Parathyroid adenoma (tissue), 2 donors: ENCODE measurements around the gene RMND5A.

Experiments
- H2AFZ ChIP-seq: fragments of 300-600 bp; sonication (generic); one replicate; pipeline ENCODE4 v1.7.0; 2017; ENCODE audit warnings: antibody characterized with exemption, mild to moderate bottlenecking
- H3K27ac ChIP-seq: fragments of 300-600 bp; sonication (generic); one replicate; pipeline ENCODE4 v1.7.0; 2017
- H3K27me3 ChIP-seq: fragments of 300-600 bp; sonication (generic); one replicate; pipeline ENCODE4 v1.7.0; 2017; ENCODE audit warnings: low read length; ENCODE audit not compliant: control insufficient read depth, insufficient read depth
- H3K36me3 ChIP-seq: fragments of 300-600 bp; sonication (generic); one replicate; pipeline ENCODE4 v1.7.0; 2017; ENCODE audit warnings: low read length; ENCODE audit not compliant: control insufficient read depth, insufficient read depth
- H3K4me1 ChIP-seq: fragments of 300-600 bp; sonication (generic); one replicate; pipeline ENCODE4 v1.7.0; 2017; ENCODE audit warnings: control low read depth
- H3K4me2 ChIP-seq: fragments of 300-600 bp; sonication (generic); one replicate; pipeline ENCODE4 v1.7.0; 2017; ENCODE audit warnings: low read length
- H3K4me3 ChIP-seq: fragments of 300-600 bp; sonication (generic); one replicate; pipeline ENCODE4 v1.7.0; 2017; ENCODE audit warnings: low read depth, low read length
- H3K79me2 ChIP-seq: fragments of 300-600 bp; sonication (generic); one replicate; pipeline ENCODE4 v1.7.0; 2017; ENCODE audit warnings: control low read depth
- H3K9ac ChIP-seq: fragments of 300-600 bp; sonication (generic); one replicate; pipeline ENCODE4 v1.7.0; 2017; ENCODE audit warnings: mild to moderate bottlenecking
- H3K9me3 ChIP-seq: fragments of 300-600 bp; sonication (generic); one replicate; pipeline ENCODE4 v1.7.0; 2017; ENCODE audit warnings: low read length; ENCODE audit not compliant: control insufficient read depth
- TF ChIP-seq, protein P1 (sequence below): fragments of 300-600 bp; sonication (generic); IDR thresholded peaks from one replicate; pipeline ENCODE4 v1.7.0; 2017; ENCODE audit warnings: antibody characterized with exemption, mild to moderate bottlenecking
- donor health status: primary hyperparathyroidism.

RMND5A gene

DNA sequence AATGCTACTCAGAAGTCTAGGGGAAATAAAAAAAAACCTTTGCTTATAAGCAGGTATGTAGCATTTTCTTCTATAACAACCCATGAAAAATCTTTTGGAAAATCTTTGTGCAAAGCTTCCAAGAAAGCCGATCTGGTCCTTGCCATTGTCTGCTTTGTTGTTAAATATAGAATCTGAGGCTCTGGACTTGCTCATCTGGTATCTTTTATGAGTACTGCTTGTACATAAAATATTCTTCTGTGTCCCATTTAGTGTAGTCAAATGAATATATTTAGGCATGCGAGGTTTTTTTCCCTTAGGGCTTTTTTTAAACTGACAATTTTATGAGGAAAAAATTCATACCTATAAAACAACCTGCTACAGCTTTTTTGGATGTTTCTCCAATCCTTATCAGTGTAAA lies 45.0 kb upstream of the RMND5A start:
- H3K9me3 ChIP-seq, result no peaks in the 10 kb centered on the region
- H3K4me3 ChIP-seq, result no peak overlapping the region
- TF ChIP-seq, protein P1, sequence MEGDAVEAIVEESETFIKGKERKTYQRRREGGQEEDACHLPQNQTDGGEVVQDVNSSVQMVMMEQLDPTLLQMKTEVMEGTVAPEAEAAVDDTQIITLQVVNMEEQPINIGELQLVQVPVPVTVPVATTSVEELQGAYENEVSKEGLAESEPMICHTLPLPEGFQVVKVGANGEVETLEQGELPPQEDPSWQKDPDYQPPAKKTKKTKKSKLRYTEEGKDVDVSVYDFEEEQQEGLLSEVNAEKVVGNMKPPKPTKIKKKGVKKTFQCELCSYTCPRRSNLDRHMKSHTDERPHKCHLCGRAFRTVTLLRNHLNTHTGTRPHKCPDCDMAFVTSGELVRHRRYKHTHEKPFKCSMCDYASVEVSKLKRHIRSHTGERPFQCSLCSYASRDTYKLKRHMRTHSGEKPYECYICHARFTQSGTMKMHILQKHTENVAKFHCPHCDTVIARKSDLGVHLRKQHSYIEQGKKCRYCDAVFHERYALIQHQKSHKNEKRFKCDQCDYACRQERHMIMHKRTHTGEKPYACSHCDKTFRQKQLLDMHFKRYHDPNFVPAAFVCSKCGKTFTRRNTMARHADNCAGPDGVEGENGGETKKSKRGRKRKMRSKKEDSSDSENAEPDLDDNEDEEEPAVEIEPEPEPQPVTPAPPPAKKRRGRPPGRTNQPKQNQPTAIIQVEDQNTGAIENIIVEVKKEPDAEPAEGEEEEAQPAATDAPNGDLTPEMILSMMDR, result no peak
- no peak overlapping the region for H3K9ac ChIP-seq
- no peak overlapping the region for H2AFZ ChIP-seq
- H3K4me1 ChIP-seq, result peaks cover 14% of the 10 kb centered on the region
- H3K36me3 ChIP-seq, result no peaks in the 10 kb centered on the region
- no peak overlapping the region for H3K27ac ChIP-seq
- H3K4me2 ChIP-seq, result no peak overlapping the region
- H3K27me3 ChIP-seq, result no peaks in the 10 kb centered on the region
- no peaks in the 10 kb centered on the region for H3K79me2 ChIP-seq

GRCh38 chr2:86675511-86676015 lies 44.5 kb upstream of the RMND5A start:
- no peak overlapping the region for H3K9ac ChIP-seq
- no peaks in the 10 kb centered on the region for H3K27me3 ChIP-seq
- H3K27ac ChIP-seq, result no peak overlapping the region
- TF ChIP-seq, protein P1, result peak; percentile 43
- peaks cover 14% of the 10 kb centered on the region for H3K4me1 ChIP-seq
- no peaks in the 10 kb centered on the region for H3K36me3 ChIP-seq
- no peaks in the 10 kb centered on the region for H3K9me3 ChIP-seq
- H3K4me2 ChIP-seq, result no peak overlapping the region
- H3K79me2 ChIP-seq, result no peaks in the 10 kb centered on the region
- H2AFZ ChIP-seq, result peak overlapping the region; percentile 65
- H3K4me3 ChIP-seq, result no peak overlapping the region

DNA sequence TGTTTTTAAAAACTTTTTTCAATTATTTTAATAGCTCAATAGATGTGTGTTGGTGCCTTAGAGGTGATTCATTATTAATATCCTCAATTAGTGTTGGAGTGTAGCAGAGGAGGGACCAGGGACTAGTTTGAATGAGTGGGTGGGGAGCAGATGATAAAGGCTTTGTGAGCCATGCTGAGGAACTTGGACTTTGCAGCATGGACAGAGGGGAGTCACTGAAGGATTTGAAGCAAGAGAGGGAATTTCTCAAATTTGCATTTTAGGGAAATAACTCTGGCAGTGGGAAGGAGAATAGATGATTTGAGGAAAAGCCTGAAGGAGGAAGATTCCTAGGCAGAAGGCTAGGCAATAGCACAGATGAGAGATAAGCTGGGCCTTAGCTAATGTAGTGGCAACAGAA lies 42.3 kb upstream of the RMND5A start:
- no peak overlapping the region for H3K4me3 ChIP-seq
- H3K4me1 ChIP-seq, result peaks cover 4% of the 10 kb centered on the region
- no peak overlapping the region for H2AFZ ChIP-seq
- TF ChIP-seq, protein P1, result no peak
- no peak overlapping the region for H3K4me2 ChIP-seq
- H3K27ac ChIP-seq, result no peak overlapping the region
- H3K27me3 ChIP-seq, result no peaks in the 10 kb centered on the region
- H3K9ac ChIP-seq, result no peak overlapping the region
- H3K36me3 ChIP-seq, result no peaks in the 10 kb centered on the region
- no peaks in the 10 kb centered on the region for H3K9me3 ChIP-seq
- no peaks in the 10 kb centered on the region for H3K79me2 ChIP-seq

DNA sequence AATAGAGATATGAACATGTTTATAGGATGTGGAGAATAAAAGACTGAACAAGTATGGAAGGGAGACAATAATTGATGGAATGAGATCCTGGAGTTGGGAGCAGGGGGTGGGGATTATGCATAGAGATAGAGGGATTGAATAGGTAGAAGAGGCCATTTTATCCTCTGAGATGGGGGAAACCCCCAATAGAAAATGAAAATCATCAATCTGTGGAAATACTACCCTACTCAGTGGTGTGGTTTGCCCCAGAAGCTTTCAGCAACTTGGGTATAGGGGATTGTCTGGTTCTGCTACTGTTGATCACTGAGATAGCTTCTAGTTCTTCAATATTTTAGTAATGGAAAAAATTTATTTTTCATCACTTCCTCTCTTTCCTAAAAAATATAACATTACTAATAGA lies 41.1 kb upstream of the RMND5A start:
- Histone ChIP-seq H3K9me3 (no peaks in the 10 kb centered on the region), H3K27me3 (no peaks in the 10 kb centered on the region), H3K4me1 (peaks cover 2% of the 10 kb centered on the region), H3K4me2 (no peak overlapping the region), H3K27ac (no peak overlapping the region), H3K4me3 (no peak overlapping the region), H2AFZ (no peak overlapping the region), H3K36me3 (no peaks in the 10 kb centered on the region), H3K79me2 (no peaks in the 10 kb centered on the region), H3K9ac (no peak overlapping the region)
- TF ChIP-seq, protein P1, result no peak

DNA sequence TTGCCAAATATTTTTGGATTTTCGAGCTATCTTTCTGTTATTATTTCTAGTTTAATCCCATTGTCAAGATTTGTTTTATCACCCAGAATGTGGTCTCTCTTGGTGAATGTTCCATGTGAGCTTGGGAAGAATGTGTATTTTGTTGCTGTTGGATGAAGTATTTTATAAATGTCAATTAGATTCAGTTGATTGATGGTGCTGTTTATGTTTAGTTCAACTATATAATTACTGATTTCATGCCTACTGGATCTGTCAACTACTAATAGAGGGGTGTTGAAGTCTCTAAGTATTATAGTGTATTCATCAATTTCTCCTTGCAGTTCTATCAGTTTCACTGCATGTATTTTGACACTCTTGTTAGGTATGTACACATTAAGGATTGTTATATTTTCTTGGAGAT lies 34.7 kb upstream of the RMND5A start:
- Histone ChIP-seq H3K36me3 (no peaks in the 10 kb centered on the region), H2AFZ (no peak overlapping the region), H3K4me3 (no peak overlapping the region), H3K9ac (no peak overlapping the region), H3K79me2 (no peaks in the 10 kb centered on the region), H3K4me2 (no peak overlapping the region), H3K9me3 (no peaks in the 10 kb centered on the region), H3K27me3 (no peaks in the 10 kb centered on the region), H3K4me1 (no peaks in the 10 kb centered on the region), H3K27ac (no peak overlapping the region)
- TF ChIP-seq, protein P1, result no peak
